ENCODE data around the gene MRPS18A.
"Not testable (repeated sequence)": the region's sequence is repeated elsewhere in the genome, so short reads cannot be mapped to it uniquely, and the experiment has no call there.

MRPS18A gene

GRCh38 chr6:43716099-43716498 lies 28.5 kb upstream of the MRPS18A start:
- no peak for DNase-seq

- DNase-seq, result no peak
Measured at GRCh38 chr6:43715056-43715788, 27.6 kb upstream of the MRPS18A start.

- no peak for DNase-seq
Measured at GRCh38 chr6:43714311-43715055, 26.9 kb upstream of the MRPS18A start.

- no peak for DNase-seq
Measured at GRCh38 chr6:43713643-43714310, 26.2 kb upstream of the MRPS18A start.

GRCh38 chr6:43712579-43712978 lies 25.0 kb upstream of the MRPS18A start:
- no peak for DNase-seq

GRCh38 chr6:43710576-43710975 lies 23.0 kb upstream of the MRPS18A start:
- no peak for DNase-seq

- no peak for DNase-seq
Measured at GRCh38 chr6:43709654-43710303, 22.2 kb upstream of the MRPS18A start.

GRCh38 chr6:43708860-43709653 lies 21.5 kb upstream of the MRPS18A start:
- DNase-seq, result no peak

- no peak for DNase-seq
Measured at GRCh38 chr6:43707767-43708166, 20.2 kb upstream of the MRPS18A start.

GRCh38 chr6:43707269-43707668 lies 19.7 kb upstream of the MRPS18A start:
- DNase-seq, result no peak

- DNase-seq, result no peak
Measured at GRCh38 chr6:43706788-43707187, 19.2 kb upstream of the MRPS18A start.

- no peak for DNase-seq
Measured at GRCh38 chr6:43705996-43706395, 18.4 kb upstream of the MRPS18A start.

- DNase-seq, result no peak
Measured at GRCh38 chr6:43703512-43704429, 16.2 kb upstream of the MRPS18A start.

GRCh38 chr6:43702534-43703440 lies 15.2 kb upstream of the MRPS18A start:
- no peak for DNase-seq

- no peak for DNase-seq
Measured at GRCh38 chr6:43702171-43702533, 14.6 kb upstream of the MRPS18A start.

GRCh38 chr6:43700939-43701560 lies 13.5 kb upstream of the MRPS18A start:
- not testable (repeated sequence) for DNase-seq

GRCh38 chr6:43699564-43700186 lies 12.1 kb upstream of the MRPS18A start:
- DNase-seq, result no peak

GRCh38 chr6:43698584-43699349 lies 11.2 kb upstream of the MRPS18A start:
- no peak for DNase-seq

Data from activated gamma-delta T cell (primary cell).